GM19438 (cell line): Measurements from ENCODE around the gene NOXO1.
"Not testable (repeated sequence)": the region's sequence is repeated elsewhere in the genome, so short reads cannot be mapped to it uniquely, and the experiment has no call there.

Experiments used
- ATAC-seq: cut with Tn5 transposase; IDR thresholded peaks from one replicate; pipeline ENCODE4 v1.9.1; 2021; ENCODE audit warnings: low read depth; ENCODE audit not compliant: unreplicated experiment

Gene NOXO1

GRCh38 chr16:1942810-1943726 is 38.2 kb downstream of the NOXO1 start, which contains the start of gene MSRB1:
Gene MSRB1 (minus strand): TSS chr16:1943199. CDS start chr16:1943156, 43 bp downstream.
- ATAC-seq: peak; percentile 93

- no peak for ATAC-seq
Observed at GRCh38 chr16:1942047-1942809, 39.0 kb downstream of the NOXO1 start.

- ATAC-seq: no peak
Observed at GRCh38 chr16:1941162-1942046, 39.9 kb downstream of the NOXO1 start.

GRCh38 chr16:1940273-1941161 is 40.8 kb downstream of the NOXO1 start:
- ATAC-seq: no peak

- not testable (repeated sequence) for ATAC-seq
Observed at GRCh38 chr16:1939833-1940232, 41.4 kb downstream of the NOXO1 start.

GRCh38 chr16:1938910-1939309 is 42.4 kb downstream of the NOXO1 start:
- ATAC-seq: no peak

GRCh38 chr16:1938316-1938715 is 43.0 kb downstream of the NOXO1 start:
- no peak for ATAC-seq

- no peak for ATAC-seq
Observed at GRCh38 chr16:1936945-1937479, 44.3 kb downstream of the NOXO1 start.

GRCh38 chr16:1933097-1933661 is 48.1 kb downstream of the NOXO1 start:
- no peak for ATAC-seq

GRCh38 chr16:1932050-1933028 is 48.9 kb downstream of the NOXO1 start:
- no peak for ATAC-seq

- ATAC-seq: no peak
Observed at GRCh38 chr16:1930338-1930720, 50.9 kb downstream of the NOXO1 start.

- ATAC-seq: peak; percentile 79
Observed at GRCh38 chr16:1929578-1930337, 51.5 kb downstream of the NOXO1 start.

GRCh38 chr16:1929105-1929504 is 52.2 kb downstream of the NOXO1 start:
- peak; percentile 29 for ATAC-seq
